ENCODE results near the gene KCNMB1.

GRCh38 chr5:170361116-170361515, 28.1 kb downstream of the KCNMB1 start:
- TF ChIP-seq, protein P1, sequence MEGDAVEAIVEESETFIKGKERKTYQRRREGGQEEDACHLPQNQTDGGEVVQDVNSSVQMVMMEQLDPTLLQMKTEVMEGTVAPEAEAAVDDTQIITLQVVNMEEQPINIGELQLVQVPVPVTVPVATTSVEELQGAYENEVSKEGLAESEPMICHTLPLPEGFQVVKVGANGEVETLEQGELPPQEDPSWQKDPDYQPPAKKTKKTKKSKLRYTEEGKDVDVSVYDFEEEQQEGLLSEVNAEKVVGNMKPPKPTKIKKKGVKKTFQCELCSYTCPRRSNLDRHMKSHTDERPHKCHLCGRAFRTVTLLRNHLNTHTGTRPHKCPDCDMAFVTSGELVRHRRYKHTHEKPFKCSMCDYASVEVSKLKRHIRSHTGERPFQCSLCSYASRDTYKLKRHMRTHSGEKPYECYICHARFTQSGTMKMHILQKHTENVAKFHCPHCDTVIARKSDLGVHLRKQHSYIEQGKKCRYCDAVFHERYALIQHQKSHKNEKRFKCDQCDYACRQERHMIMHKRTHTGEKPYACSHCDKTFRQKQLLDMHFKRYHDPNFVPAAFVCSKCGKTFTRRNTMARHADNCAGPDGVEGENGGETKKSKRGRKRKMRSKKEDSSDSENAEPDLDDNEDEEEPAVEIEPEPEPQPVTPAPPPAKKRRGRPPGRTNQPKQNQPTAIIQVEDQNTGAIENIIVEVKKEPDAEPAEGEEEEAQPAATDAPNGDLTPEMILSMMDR (optimal IDR thresholded peaks at IDR 0.05 in 1 of 3, IDR thresholded peaks at IDR 0.05 in 1 of 3, conservative IDR thresholded peaks at IDR 0.05 in 1 of 3; ENCODE audit: extremely low read depth in 1 of 3, insufficient read depth in 2 of 3, low read length in 3 of 3): no peak
- no peak for TF ChIP-seq EZH2 (IDR thresholded peaks at IDR 0.05; ENCODE audit: low read length)
